Sciatic nerve (tissue), 2 donors: ENCODE data around the gene DYRK1A. TPM values are rescaled to one million over a fixed set of nuclear protein-coding genes. Genes with fewer than 3 reads are reported as not detected.

ENCODE experiments used
- ATAC-seq: fragments of 200-7000 bp; cut with Tn5 transposase; one replicate; pipeline ENCODE4 v1.9.1; 2020; ENCODE audit warnings: mild to moderate bottlenecking, moderate library complexity
- DNase-seq: peaks from one replicate; pipeline ENCODE4 v3.0.0-alpha.2; 2020; ENCODE audit warnings: low spot score
- intact Hi-C: fragments of 100-400 bp; cut with DNase I; formaldehyde crosslinking; loops from one replicate; pipeline ENCODE4 v1.14.2; 2022
- total RNA-seq: library from RNA; stranded (reverse); fragmentation: NEBNext Ultra II Directional; extraction: Animal tissue kit (Norgen Biotek cat#: 25700); gene quantifications from one replicate; pipeline ENCODE4 v1.2.1, GENCODE V29; 2021
- donor health status: DM: no; HTN: no; CAD: no.
- donor health status: DM: no; HTN: no; CAD: no.

Gene DYRK1A
- total RNA-seq, 1 donor from 2014 or later, result 77.6 TPM

DNA sequence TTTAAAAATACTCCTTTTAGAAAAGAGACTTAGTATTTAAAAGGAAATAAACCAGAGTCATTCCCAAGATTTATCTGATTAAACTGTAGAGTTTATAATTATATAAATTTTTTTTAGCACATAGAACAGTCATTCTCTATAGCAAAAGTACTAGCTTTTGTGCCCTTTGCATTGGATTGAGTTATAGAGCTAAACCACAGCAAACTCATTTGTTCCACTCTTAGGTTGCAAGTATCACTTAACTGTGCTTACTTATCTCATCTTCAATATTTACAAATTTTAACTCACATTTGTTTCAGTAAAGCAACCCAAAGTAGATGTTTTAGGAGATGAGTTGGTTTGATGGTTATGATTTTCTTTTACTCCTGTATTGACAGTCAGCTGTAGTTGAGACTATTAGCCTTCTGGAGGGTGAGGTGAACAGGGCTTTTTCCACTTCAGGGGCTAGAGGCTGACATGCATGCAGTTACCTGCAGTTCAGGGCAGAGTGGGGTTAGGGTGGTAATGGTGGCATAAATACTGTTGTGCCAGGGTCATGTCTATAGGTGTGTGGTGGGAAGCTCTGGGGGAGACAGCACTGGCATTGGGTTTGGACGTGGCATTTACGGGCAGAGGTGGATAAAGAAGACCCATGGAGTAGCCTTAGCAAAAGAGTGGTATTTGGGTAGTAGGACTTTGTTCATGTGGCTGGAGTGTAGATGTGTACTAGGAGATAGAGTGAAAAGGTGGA, 42.1 kb downstream of the DYRK1A start:
- intact Hi-C loops, result no loop called here
- no peak for DNase-seq
- ATAC-seq, result no peak

DNA sequence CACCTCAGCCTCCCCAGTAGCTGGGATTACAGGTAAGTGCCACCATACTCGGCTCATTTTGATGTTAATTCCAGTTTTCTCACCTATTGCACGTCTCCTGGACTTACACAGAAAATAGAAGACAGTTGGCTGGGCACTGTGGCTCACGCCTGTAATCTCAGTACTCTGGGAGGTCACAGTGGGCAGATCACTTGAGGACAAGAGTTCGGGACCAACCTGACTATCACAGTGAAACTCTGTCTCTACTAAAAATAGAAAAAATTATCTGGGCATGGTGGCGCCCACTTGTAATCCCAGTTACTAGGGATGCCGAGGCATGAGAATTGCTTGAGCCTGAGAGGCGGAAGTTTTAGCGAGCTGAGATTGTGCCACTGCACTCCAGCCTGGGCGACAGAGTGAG, 44.1 kb downstream of the DYRK1A start:
- ATAC-seq (no peak), DNase-seq (no peak)
- intact Hi-C loops, result no loop called here

DNA sequence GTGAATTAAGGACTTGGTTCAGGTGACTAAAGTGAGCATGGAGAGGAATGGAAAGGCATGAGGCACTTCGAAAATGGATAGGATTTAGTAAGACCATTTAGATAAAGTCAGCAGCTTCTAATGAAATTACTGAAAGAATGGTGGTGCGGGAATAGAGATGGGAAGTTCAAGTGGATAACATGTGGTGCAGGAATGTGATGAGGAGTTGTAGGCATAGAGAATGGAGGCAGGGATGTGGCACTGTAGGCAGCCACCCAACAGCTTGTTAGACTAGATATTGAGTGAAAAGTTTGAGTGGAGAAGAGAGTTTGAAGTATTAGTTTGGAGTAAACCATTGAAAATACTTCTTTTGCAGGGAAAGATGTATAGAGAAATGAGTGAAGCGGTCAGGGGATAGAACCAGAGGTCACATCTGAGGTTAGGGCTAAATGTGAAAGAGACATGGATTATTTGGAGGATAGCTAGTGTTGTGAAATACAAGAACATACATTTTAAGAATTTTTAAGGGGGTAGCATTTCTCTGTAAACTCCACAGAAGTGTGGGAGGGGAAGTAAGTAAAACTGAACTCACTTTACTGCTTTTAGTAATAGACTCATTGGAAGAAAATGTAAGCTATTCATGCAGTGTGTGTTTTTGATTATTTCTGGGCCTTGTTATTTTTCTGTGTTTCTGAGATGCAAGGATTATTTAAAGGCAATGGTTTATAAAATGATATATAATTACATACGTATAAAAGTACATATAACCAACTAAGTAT, 46.2 kb downstream of the DYRK1A start:
- intact Hi-C loops, result no loop called here
- ATAC-seq, result no peak
- DNase-seq, result no peak

DNA sequence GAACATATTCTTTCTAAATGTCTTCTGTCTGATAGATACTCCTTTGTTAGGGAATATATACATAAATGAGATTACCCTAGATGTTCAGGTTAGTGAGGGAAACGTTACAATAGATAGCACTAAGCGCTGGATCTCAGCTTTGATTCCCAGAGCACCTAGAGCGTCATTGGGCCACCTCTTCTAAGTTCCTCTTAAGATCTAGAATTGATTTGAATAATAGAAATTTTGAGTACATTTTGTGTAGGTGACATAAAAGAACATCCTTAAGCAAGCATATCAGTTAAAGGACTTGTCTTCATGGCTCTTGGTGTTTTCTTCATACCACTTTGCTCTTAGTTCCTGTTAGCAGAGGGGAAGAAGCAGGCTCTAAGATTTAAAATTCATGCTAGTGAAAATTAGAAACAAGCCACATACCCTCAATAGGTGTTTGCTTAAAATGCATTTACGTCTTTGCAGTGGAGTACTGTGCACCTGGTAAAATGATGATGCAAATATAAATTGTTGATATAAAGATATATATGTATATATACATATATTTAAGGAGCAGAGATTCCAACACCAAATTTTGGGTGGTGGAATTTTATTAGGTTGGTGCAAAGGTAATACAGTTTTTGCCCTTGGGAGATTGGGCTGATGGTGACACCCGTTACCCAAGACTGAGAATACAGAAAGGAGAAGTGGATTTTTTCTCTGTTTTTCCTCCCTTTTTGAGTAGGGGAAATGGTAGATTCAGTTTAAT, 47.1 kb downstream of the DYRK1A start:
- DNase-seq, result no peak
- no peak for ATAC-seq
- intact Hi-C loops, result no loop called here

DNA sequence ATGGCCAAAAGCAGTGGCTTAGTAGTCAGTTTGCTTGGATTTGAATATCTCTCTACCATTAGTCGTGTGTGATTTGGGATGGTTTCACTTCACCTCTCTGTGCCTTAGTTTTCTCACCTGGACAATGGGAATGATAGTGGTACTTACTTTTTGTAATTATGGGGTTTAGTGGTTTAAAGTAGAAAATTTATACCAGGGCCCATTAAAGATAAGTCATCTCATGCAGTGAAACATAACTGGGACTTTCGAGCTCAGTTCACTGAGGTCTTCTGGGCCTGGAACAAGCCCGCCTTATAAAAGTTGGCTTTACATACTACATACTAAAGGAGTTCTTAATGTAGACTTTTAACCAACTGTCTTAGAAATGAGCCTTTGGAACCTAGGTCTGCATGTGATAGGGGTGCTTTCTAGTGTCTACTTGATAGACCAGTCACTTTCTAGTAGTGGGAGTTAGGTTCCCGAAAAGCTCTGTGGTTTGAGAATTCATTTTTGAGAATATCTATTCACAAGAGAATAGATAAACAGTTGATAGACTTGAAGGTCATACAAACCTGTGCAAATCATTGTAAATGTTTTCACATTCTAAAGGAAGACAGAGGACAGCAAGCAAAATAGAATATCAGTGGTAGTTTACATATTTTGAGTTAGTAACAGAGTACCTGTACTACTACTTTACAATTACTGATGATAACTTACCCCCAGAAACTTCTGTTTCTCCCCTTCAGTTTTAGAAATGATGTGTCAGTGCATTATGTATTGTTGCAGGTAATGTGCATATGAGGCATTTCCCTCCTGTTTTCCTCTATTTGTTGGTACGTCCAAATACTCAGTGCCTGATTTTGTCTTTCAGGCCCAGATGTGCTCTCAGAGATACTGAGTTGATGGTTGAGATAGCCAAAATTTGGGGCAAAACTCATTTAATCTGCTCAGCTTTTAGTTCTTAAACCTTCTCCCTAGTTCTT, 48.0 kb downstream of the DYRK1A start:
- no peak for DNase-seq
- intact Hi-C loops, result no loop called here
- no peak for ATAC-seq

DNA sequence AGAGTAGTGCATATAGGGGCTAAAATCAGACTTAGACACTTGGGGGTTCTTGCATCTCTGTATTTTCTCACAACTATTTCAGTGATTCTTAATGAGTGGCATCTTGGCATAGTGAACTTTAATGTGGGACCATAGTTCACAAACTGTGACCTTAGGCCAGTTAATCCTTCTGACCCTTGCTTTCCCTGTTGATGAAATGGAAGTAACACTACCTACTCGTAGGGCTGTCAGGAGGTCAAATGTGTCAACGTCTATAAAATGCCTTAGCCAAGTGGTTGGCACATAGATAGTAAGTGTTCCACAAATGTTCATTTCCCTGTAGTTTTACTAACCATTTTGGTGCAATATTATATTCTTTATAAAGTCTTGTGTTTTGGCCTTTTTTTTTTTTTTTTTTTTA, 49.4 kb downstream of the DYRK1A start:
- no peak for ATAC-seq
- intact Hi-C loops, result no loop called here

DNA sequence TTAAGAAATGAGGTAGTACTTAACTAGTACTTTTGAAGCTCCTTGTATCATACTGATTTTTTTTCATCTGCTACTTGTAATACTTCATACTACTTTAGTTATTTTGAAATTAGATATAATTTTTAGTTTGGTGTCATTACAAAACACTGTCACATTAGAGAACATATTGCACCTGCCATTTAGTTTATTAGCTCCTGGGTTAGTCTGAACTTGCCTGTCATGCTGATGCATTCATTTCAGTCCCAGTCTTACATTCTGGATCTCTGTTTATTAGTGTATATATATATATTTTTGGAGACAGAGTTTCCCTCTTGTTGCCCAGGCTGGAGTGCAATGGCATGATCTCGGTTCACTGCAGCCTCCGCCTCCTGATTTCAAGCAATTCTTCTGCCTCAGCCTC, 50.3 kb downstream of the DYRK1A start:
- no peak for ATAC-seq
- intact Hi-C loops, result no loop called here
- no peak for DNase-seq

More for the DNA sequence above, 49.4 kb downstream of the DYRK1A start:
- DNase-seq, result no peak

DNA sequence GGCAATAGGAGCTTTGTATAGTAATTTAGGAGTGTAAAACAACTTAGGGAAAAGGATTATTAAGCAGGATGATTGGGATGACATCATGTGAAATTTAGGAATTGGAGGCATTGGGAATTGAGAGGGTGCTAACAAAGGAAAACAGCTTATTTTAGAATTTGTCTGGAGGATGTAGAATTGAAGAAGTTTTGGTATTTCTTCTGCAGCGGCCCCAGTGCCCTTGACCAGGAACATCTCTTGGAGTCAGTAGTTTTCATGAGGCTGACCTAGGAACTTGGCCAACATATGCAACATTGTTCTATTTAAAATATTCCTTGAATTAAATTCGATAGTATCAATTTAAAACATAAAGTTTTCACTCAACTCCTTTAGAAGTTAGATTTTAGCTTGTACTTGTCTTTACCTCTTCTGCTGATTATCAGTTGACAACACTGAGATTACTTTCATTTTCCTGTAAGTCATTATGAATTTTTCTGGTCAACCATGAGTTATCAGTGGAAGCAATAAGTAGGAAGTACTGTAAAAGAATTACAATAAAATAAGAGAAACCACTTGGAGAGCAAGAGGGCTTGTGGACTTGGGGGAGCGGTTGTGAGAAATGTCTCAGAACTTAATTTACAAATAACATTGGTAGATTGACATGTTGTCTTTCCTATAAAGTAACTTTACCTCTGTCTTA, 52.8 kb downstream of the DYRK1A start:
- DNase-seq, result no peak
- intact Hi-C loops, result no loop called here
- ATAC-seq, result no peak

DNA sequence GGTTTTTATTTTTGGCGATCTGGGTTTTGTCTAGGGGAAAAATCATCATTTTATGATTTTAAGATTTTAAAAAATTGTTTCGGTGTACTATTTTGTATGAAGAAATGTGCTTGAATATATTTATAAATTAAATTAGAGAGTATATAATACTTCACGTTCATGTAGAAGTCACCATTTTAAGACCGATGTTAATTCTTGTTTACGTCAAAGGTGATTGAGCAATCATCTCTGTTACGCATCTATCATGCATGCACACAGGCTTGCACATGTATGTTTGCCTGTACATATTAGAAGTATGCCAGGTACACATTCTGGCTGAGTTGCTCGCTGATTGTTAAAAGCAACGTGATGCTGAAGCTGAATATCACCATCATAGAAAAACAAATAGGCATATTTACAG, 54.7 kb downstream of the DYRK1A start:
- DNase-seq (no peak), ATAC-seq (no peak)
- intact Hi-C loops, result no loop called here

DNA sequence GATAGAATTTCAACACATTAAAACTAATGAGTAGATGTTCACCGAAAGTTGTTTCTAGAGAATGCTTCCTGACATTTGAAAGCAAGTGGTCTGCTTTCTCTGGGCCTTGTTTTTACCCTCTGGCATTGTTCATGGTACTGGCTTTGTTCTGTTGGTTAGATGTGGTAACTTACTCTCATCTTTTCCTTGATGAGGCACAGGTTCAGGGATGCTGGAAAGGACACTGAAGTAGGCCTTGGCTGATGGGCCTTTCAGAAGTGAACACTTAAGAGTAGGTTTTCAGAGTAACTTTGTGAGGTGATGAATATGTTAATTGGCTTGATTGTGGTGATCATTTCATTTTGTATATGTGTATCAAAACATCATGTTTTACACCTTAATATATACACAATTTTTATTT, 55.8 kb downstream of the DYRK1A start:
- DNase-seq, result no peak

DNA sequence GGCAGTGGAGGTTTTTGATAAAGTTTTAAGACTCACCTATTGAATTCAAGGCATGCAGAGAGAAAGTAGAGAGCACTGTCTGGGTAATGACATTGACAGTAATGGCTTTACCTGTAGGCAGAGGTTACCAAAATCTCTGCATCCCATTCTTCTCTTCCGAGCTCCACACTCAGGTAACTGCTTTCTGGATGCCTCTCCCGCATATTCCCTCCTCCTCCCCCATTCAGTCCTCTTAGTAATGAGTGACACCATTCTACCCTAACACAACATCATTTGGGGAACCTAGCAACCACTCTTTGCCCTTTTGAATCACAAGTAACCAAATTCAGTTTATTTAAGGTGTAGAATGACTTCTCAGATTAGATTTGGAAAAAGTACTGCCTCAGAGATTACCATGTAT, 56.5 kb downstream of the DYRK1A start:
- intact Hi-C loops, result no loop called here
- DNase-seq (no peak), ATAC-seq (no peak)

More for the DNA sequence above, 55.8 kb downstream of the DYRK1A start:
- ATAC-seq, result no peak
- intact Hi-C loops, result no loop called here

DNA sequence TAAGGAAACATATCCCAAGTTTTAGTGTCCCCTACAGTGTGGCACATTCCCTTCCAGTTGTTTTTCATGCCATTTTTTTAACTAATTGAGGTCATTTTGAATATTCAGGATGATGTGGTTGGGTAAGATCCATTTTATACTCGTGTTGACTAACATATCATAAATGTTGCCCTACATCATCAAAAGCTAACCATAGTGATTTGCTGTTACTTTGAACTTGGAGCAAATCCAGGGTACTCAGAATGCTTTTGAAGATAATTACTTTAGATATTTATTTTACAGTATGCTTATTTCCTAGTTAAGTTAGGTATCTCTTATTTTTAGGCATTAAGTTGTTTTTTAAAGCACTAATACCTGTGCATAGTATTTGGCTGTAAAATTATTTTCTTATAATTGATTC, 57.8 kb downstream of the DYRK1A start:
- DNase-seq (no peak), ATAC-seq (no peak)
- intact Hi-C loops, result no loop called here

DNA sequence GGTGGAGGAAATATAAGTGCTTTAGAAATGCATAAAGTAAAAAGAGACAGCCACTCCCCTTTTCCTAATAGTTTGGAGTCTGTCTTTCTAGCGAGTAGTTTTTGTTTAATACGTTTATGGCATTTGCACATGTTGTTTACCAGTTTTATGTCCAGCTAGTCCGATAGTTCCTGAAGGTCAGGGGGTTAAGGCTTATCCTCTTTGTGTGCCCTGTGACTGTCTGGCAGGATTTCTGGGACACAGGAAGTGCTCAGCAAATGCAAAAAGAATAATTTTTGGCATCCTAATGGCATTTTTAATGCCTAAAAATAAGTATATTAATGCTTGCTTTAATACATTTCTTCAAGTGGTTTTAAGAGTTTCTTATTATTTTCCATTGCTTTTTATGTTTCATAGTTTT, 58.4 kb downstream of the DYRK1A start:
- intact Hi-C loops, result no loop called here
- ATAC-seq (no peak), DNase-seq (no peak)

DNA sequence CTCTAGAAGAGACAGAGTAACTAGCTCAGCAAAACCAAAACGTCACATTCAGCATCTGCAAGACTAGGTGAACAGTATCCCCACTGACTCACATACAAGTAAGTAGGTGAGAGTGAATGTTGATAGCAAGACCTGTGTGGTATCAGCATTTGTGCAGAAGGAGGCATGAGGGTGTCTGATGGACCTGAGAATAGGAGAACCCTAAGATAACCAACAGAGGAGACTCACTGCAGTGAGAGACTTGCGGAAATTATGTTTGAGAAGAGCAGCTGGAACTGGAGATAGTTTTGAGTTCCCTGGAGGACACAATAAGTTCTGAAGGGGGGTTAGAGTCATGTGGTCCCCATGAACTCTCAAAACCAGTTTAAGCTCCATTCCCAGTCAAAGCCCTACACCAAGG, 59.1 kb downstream of the DYRK1A start:
- DNase-seq (no peak), ATAC-seq (no peak)
- intact Hi-C loops, result no loop called here

DNA sequence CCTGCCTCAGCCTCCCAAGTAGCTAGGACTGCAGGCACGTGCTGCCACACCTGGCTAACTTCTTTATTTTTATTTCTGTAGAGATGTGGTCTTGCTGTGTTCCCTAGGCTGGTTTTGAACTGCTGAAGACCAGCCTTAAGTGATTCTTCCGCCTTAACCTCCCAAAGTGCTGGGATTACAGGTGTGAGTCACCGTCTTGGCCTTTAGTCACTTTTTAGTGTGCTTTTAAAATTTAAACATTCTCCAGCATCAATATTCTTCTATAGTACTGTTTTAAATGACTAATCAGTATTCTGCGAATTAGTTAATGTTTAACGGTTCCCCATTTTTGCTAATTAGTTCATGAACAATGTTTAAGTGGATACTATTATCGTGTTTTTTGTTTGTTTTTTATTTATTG, 60.6 kb downstream of the DYRK1A start:
- no peak for ATAC-seq
- intact Hi-C loops, result no loop called here
- DNase-seq, result no peak

DNA sequence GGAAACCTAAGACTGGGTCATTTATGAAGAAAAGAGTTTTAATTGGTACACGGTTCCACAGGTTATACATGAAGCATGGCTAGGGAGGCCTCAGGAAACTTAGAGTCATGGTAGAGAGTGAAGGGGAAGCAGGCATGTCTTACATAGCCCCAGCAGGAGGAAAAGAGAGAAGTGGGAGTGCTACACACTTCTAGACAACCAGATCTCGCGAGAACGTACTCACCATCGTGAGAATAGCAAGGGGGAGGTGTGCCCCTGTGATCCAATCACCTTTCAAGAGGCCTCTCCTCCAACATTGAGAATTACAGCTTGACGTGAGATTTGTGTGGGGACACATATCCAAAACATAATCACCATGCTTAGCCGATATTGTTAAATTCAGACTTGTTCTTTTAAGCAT, 62.8 kb downstream of the DYRK1A start:
- DNase-seq (no peak), ATAC-seq (no peak)
- intact Hi-C loops, result no loop called here

DNA sequence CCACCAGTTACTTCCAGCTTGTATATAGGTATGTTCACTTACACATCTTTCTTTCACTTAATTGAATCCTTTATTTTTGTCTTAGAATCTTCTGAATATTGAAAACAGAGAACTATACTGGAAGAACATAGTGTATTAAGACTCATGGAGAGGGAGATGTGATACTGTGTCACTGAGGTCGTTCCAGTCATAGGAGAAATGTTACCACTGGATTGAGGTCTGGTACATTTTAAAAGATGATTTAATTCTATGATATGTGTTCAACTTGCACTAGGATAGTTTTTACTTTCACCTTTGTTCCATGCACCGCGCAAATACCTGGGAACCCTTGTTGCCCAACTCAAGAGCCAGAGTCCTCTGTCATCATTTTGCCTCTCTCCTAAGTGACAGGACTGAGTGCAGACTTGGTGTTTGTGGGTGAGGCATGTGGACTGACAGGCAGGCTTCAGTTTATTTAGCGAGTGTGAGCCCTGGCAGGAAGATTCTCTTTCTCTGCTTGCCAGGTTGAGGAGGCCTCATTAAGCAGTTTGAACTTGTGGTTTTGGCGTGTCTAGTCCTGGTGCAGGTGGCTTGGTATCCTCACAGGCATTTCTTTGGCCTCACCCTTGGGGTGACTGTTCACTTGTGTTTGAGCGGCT, 63.7 kb downstream of the DYRK1A start:
- no peak for DNase-seq
- intact Hi-C loops, result no loop called here
- ATAC-seq, result no peak

DNA sequence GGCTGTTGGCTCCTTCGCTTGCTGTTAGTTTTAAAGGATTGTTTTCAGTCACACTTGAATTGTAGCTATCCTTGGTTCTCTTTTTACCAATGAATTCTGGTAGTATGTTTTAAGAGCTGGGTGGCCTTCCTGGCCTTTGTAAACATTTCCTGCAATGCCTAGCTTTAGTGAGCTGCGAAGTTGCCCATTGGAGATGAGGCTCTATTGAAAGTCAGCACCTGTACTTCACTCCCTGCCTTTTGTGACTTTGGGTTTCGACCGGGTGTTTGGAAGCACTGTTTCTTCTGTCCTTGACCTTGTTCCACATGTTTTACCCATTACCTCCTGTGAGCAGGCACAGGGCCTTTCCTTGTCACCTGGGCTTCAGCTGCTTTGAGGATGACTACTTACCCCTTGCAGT, 64.7 kb downstream of the DYRK1A start:
- ATAC-seq (no peak), DNase-seq (no peak)
- intact Hi-C loops, result no loop called here
